ENCODE data around the gene APOL1. TPM values are rescaled to one million over a fixed set of nuclear protein-coding genes. Genes with fewer than 3 reads are reported as not detected.

APOL1 gene
- total and polyA plus RNA-seq, 2 of the 13 experiments (the other 11 are each of a cell fraction or from before 2014, with no cell fraction given) = 20.3 to 75.0 TPM

DNA sequence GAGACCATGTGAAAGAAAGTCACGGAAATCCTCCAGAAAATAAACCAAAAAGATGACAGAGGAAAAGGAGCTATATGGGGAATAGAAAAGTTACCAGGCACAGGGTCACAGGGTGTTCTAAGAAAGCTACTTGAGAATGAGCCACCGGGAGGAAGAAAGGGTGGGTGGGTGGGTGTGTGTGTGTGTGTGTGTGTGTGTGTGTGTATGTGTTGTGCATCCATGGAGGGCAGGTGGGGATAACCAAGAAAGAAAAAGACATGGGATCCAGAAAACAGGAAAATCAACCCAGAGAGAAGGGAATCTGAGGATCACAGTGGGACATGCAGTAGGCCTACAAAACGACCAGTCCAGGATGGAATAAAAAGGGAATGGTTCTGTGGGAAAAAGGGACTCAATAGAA is 17.3 kb upstream of the APOL1 start:
- Histone ChIP-seq H3K4me3 (replicated peaks in 1 of 3; ENCODE audit: insufficient read depth in 1 of 3, low read depth in 2 of 3, low read length in 3 of 3) (peak overlapping the region in 1 of 3 experiments; percentile 35; a peak in 2 of 6 replicates), H3K27me3 (ENCODE audit: control insufficient read depth in 1 of 2, insufficient read depth in 2 of 2, low read length in 2 of 2) (no peaks in the 10 kb centered on the region; a peak in 1 of 5 replicates), H3K4me1 (ENCODE audit: insufficient read depth, low read length) (peaks cover 83% of the 10 kb centered on the region), H3K9me3 (ENCODE audit: low read length) (no peaks in the 10 kb centered on the region), H3K4me2 (ENCODE audit: low read depth, low read length) (peak overlapping the region; percentile 94), H3K9ac (ENCODE audit: insufficient read depth, low read depth, low read length) (no peak overlapping the region), H2AFZ (ENCODE audit: low read length) (no peak overlapping the region), H4K20me1 (ENCODE audit: insufficient read depth, low read length) (0 out of 2 replicates have a peak, but pooled peaks cover 4% of the 10 kb centered on the region), H3K27ac (ENCODE audit: extremely low read length, insufficient read depth, low read length) (no peak overlapping the region), H3K79me2 (ENCODE audit: insufficient read depth, low read length) (peaks cover 51% of the 10 kb centered on the region), H3K36me3 (replicated peaks in 1 of 2; ENCODE audit: control insufficient read depth in 1 of 2, insufficient read depth in 2 of 2, low read length in 2 of 2) (peaks cover 11 to 39% of the 10 kb centered on the region in 2 experiments; a peak in 4 of 5 replicates)
- ATAC-seq (no peak), DNase-seq (ENCODE audit: low spot score) (no peak), FAIRE-seq (no peak)
- intact Hi-C loops (cut with micrococcal nuclease; ENCODE audit: unreplicated experiment) = loop anchor here (5.0 kb wide), 1 partner anchor 33 kb away; the partner anchor contains the start of gene APOL4
- ChIA-PET CTCF (ENCODE audit: low intra/inter-chr PET ratio, low total read pairs) (no interaction called here), POLR2A (interaction anchor here (6.1 kb wide), 1 partner anchor 16 kb away, joined by 102 read pairs; the partner anchor contains the start of gene APOL1)
- in situ Hi-C loops (cut with HindIII; ENCODE audit: extremely low pct_ligation_motif_present, low pct_unique_long_range_greater_than_20kb) = loop anchor here (10.0 kb wide), 1 partner anchor 49 kb away; no protein-coding TSS in a partner anchor
- WGBS (ENCODE audit: low lambda C conversion rate) = 94% methylated on average over 3 of the region's 3 CpGs
- no TSS peak for BruUV-seq (replicated peaks)
- TF ChIP-seq, protein P1, sequence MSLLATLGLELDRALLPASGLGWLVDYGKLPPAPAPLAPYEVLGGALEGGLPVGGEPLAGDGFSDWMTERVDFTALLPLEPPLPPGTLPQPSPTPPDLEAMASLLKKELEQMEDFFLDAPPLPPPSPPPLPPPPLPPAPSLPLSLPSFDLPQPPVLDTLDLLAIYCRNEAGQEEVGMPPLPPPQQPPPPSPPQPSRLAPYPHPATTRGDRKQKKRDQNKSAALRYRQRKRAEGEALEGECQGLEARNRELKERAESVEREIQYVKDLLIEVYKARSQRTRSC (CRISPR knock-in tag; IDR thresholded peaks at IDR 0.05; ENCODE audit: low read depth) = no peak
- TF ChIP-seq NR2C2 (CRISPR knock-in tag; IDR thresholded peaks at IDR 0.05; ENCODE audit: borderline replicate concordance) = no peak
- no peak for TF ChIP-seq GATA4 (IDR thresholded peaks at IDR 0.05; ENCODE audit: borderline replicate concordance, low read depth)
- no peak for TF ChIP-seq YEATS2 (CRISPR knock-in tag; IDR thresholded peaks at IDR 0.05; ENCODE audit: borderline replicate concordance)
- TF ChIP-seq, protein P2, sequence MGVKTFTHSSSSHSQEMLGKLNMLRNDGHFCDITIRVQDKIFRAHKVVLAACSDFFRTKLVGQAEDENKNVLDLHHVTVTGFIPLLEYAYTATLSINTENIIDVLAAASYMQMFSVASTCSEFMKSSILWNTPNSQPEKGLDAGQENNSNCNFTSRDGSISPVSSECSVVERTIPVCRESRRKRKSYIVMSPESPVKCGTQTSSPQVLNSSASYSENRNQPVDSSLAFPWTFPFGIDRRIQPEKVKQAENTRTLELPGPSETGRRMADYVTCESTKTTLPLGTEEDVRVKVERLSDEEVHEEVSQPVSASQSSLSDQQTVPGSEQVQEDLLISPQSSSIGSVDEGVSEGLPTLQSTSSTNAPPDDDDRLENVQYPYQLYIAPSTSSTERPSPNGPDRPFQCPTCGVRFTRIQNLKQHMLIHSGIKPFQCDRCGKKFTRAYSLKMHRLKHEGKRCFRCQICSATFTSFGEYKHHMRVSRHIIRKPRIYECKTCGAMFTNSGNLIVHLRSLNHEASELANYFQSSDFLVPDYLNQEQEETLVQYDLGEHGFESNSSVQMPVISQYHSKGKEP (CRISPR knock-in tag; IDR thresholded peaks at IDR 0.05) = no peak
- TF ChIP-seq PRDM10 (CRISPR knock-in tag; IDR thresholded peaks at IDR 0.05; ENCODE audit: low read depth) = no peak
- TF ChIP-seq TMF1 (CRISPR knock-in tag; IDR thresholded peaks at IDR 0.05; ENCODE audit: low read depth) = no peak
- TF ChIP-seq AHDC1 (CRISPR knock-in tag; IDR thresholded peaks at IDR 0.05; ENCODE audit: borderline replicate concordance) = no peak
- TF ChIP-seq NONO (IDR thresholded peaks at IDR 0.05) = no peak
- TF ChIP-seq NONO (CRISPR knock-in tag; conservative IDR thresholded peaks at IDR 0.05) = no peak
- no peak for TF ChIP-seq ETS1 (CRISPR knock-in tag; IDR thresholded peaks at IDR 0.05)
